Upper lobe of right lung (tissue), 1 donor: Measurements from ENCODE around the gene RNF13. TPM values are rescaled to one million over a fixed set of nuclear protein-coding genes. Genes with fewer than 3 reads are reported as not detected.

ENCODE experiments used
- ATAC-seq: fragments of 200-7000 bp; cut with Tn5 transposase; one replicate; pipeline ENCODE4 v1.9.1; 2020; ENCODE audit warnings: mild to moderate bottlenecking, moderate library complexity
- DNase-seq: peaks from one replicate; pipeline ENCODE4 v3.0.0-alpha.2; 2020
- H3K27ac ChIP-seq: fragments of 200-600 bp; one replicate; pipeline ENCODE4 v1.8.0; 2022
- H3K27me3 ChIP-seq: fragments of 200-600 bp; one replicate; pipeline ENCODE4 v1.8.0; 2022; ENCODE audit warnings: mild to moderate bottlenecking
- H3K36me3 ChIP-seq: fragments of 200-600 bp; one replicate; pipeline ENCODE4 v1.8.0; 2022
- H3K4me1 ChIP-seq: fragments of 200-600 bp; one replicate; pipeline ENCODE4 v1.8.0; 2022
- H3K4me3 ChIP-seq: fragments of 200-600 bp; one replicate; pipeline ENCODE4 v1.8.0; 2022; ENCODE audit warnings: mild to moderate bottlenecking
- H3K9me3 ChIP-seq: fragments of 200-600 bp; one replicate; pipeline ENCODE4 v1.8.0; 2022
- intact Hi-C: fragments of 100-400 bp; cut with DNase I; formaldehyde crosslinking; loops from one replicate; pipeline ENCODE4 v1.11.0; 2022
- total RNA-seq: library from RNA; stranded (reverse); fragmentation: NEBNext Ultra II Directional; extraction: Animal tissue kit (Norgen Biotek cat#: 25700); gene quantifications from one replicate; pipeline ENCODE4 v1.2.1, GENCODE V29; 2021
- TF ChIP-seq, protein P1 (sequence below): fragments of 200-600 bp; IDR thresholded peaks from one replicate; pipeline ENCODE4 v1.8.0; 2022; ENCODE audit warnings: antibody characterized with exemption
- donor health status: DM: no; HTN: yes; CAD: no; lungs with severe emphysema.

Gene RNF13
- total RNA-seq, 1 donor from 2014 or later, result 136 TPM

DNA sequence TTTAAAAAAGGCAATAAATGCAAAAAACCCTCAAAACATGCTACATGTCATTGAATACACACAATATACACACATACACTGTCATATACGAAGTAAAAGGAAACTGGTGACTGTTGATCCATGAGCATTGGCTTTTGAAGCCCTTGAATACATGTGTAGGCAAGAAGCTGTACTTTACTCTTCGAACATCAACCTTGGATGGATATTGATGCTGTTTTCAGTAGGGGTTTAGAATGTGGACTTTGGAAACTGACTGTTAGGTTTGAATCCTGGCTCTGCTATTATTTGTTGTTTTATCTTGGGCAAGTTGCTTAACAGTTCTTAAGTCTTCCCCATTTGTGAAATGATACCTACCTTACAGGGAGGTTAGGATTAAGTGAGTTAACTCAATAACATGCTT is 30.5 kb downstream of the RNF13 start:
- DNase-seq (no peak), ATAC-seq (no peak)
- intact Hi-C loops, result no loop called here
- peaks cover 12% of the 10 kb centered on the region for H3K4me1 ChIP-seq
- no peaks in the 10 kb centered on the region for H3K27me3 ChIP-seq
- no peak overlapping the region for H3K4me3 ChIP-seq
- H3K36me3 ChIP-seq, result peaks cover 21% of the 10 kb centered on the region
- TF ChIP-seq, protein P1, sequence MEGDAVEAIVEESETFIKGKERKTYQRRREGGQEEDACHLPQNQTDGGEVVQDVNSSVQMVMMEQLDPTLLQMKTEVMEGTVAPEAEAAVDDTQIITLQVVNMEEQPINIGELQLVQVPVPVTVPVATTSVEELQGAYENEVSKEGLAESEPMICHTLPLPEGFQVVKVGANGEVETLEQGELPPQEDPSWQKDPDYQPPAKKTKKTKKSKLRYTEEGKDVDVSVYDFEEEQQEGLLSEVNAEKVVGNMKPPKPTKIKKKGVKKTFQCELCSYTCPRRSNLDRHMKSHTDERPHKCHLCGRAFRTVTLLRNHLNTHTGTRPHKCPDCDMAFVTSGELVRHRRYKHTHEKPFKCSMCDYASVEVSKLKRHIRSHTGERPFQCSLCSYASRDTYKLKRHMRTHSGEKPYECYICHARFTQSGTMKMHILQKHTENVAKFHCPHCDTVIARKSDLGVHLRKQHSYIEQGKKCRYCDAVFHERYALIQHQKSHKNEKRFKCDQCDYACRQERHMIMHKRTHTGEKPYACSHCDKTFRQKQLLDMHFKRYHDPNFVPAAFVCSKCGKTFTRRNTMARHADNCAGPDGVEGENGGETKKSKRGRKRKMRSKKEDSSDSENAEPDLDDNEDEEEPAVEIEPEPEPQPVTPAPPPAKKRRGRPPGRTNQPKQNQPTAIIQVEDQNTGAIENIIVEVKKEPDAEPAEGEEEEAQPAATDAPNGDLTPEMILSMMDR, result no peak
- H3K27ac ChIP-seq, result no peak overlapping the region
- H3K9me3 ChIP-seq, result no peaks in the 10 kb centered on the region

DNA sequence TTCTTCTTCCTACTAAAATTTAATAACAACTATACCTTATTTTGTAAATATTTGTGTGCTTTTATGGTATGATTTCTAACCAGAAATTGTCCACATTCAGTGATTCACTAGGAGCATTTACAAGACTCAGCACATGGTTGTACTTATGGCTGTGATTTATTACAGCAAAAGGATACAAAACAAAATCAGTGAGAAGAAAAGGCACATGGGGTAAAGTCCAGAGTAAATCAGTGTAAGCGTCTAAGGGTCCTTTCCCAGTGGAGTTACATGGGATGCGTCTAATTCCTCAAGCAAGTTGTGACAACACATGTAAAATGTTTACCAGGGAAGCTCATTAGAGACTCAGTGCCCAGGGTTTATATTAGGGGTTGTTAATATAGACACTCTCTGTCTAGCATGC is 31.1 kb downstream of the RNF13 start:
- peaks cover 21% of the 10 kb centered on the region for H3K36me3 ChIP-seq
- intact Hi-C loops, result no loop called here
- no peaks in the 10 kb centered on the region for H3K9me3 ChIP-seq
- no peak overlapping the region for H3K4me3 ChIP-seq
- TF ChIP-seq, protein P1, result no peak
- no peaks in the 10 kb centered on the region for H3K27me3 ChIP-seq
- ATAC-seq (no peak), DNase-seq (no peak)
- peaks cover 12% of the 10 kb centered on the region for H3K4me1 ChIP-seq
- no peak overlapping the region for H3K27ac ChIP-seq

DNA sequence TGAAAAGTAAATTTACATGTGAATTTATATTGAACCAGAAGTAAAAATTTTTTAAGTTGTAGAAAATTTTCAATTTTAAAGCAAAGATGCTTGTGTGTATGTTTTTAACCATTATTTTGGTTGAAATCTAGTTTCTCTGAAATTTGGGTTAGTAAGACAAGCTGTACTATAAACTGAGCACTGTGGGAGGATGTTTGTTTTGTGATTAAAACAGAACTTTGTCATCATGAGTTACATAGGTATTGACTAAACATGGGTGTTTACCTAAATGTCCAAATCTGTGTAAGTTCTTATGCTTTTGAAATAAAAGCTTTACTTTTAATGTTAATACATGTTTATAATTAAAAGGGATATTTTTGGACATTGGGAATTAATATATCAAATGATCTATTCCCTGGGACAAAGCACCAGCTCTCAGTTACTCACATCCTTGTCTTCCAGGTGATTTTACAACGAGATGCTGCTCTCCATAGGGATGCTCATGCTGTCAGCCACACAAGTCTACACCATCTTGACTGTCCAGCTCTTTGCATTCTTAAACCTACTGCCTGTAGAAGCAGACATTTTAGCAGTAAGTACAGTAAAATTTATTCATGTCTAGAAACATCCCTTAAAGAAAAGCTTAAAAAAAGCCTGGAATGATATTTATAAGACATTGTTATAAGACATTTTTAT is 32.7 kb downstream of the RNF13 start:
- Histone ChIP-seq H3K27me3 (no peaks in the 10 kb centered on the region), H3K4me3 (no peak overlapping the region), H3K4me1 (peaks cover 6% of the 10 kb centered on the region), H3K9me3 (no peaks in the 10 kb centered on the region), H3K36me3 (peaks cover 21% of the 10 kb centered on the region), H3K27ac (no peak overlapping the region)
- intact Hi-C loops, result no loop called here
- DNase-seq, result no peak
- TF ChIP-seq, protein P1, result no peak
- no peak for ATAC-seq

DNA sequence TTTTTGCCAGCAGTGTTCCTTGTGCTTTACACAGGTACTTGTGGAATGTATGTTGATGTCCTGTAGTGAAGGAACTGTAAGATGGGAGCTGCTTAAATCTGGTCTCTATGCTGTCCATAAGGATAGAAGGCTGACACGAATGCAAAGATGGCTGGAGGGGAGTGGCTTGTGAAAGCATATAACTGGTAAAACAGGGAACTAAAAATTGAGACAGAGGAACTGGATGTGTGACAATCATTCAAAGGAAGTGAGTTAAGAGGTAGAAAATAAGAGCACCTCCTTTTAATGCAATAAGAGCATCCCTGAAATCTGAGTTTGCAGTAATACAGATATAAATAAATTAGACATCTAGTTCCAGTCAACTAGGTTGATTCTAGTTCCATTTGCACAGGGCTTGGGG is 35.2 kb downstream of the RNF13 start:
- peaks cover 39% of the 10 kb centered on the region for H3K36me3 ChIP-seq
- DNase-seq, result no peak
- no peak overlapping the region for H3K27ac ChIP-seq
- no peaks in the 10 kb centered on the region for H3K4me1 ChIP-seq
- ATAC-seq, result peak; percentile 71
- H3K4me3 ChIP-seq, result no peak overlapping the region
- no peaks in the 10 kb centered on the region for H3K27me3 ChIP-seq
- intact Hi-C loops, result no loop called here
- TF ChIP-seq, protein P1, result no peak
- no peaks in the 10 kb centered on the region for H3K9me3 ChIP-seq

DNA sequence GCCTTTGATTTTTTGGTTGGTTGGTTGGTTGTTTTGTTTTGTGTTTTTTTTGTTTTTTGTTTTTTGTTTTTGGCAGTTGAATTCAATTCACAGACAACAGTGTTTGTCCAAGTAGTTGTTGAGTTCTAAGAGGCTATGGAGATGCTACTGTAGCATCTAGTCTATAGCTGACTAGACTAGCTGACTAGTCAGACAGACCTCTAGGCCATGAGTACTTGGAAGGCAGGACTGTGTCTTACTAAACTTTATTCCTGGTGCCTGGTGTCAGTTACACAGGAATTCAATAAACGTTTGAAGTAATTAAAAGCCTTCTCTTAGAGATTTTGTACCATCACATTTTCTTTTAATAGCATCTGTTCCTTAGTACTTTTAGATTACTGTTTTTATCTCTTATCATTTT is 35.7 kb downstream of the RNF13 start:
- Histone ChIP-seq H3K4me3 (no peak overlapping the region), H3K4me1 (no peaks in the 10 kb centered on the region), H3K36me3 (peaks cover 40% of the 10 kb centered on the region), H3K27ac (no peak overlapping the region), H3K9me3 (no peaks in the 10 kb centered on the region), H3K27me3 (no peaks in the 10 kb centered on the region)
- no peak for ATAC-seq
- TF ChIP-seq, protein P1, result no peak
- intact Hi-C loops, result no loop called here
- no peak for DNase-seq
